HCEC 1CT (cell line): ENCODE results near the gene EDEM3.
"Not testable (repeated sequence)": the region's sequence is repeated elsewhere in the genome, so short reads cannot be mapped to it uniquely, and the experiment has no call there.

Experiments used
- DNase-seq: peaks from one replicate; pipeline ENCODE4 v3.0.0-alpha.2; 2017

EDEM3 gene

GRCh38 chr1:184754476-184755225 is at the start of gene EDEM3:
EDEM3 (minus strand) TSS chr1:184754858; CDS start chr1:184754646, 212 bp downstream.
- peak; percentile 100 for DNase-seq

GRCh38 chr1:184804220-184804619 is 49.6 kb upstream of the EDEM3 start:
- no peak for DNase-seq

GRCh38 chr1:184803180-184803492 is 48.5 kb upstream of the EDEM3 start:
- DNase-seq: peak; percentile 74

- no peak for DNase-seq
Measured at GRCh38 chr1:184802354-184803179, 47.9 kb upstream of the EDEM3 start.

- DNase-seq: peak; percentile 90
Measured at GRCh38 chr1:184801503-184801902, 46.8 kb upstream of the EDEM3 start.

GRCh38 chr1:184800876-184801275 is 46.2 kb upstream of the EDEM3 start:
- DNase-seq: no peak

- no peak for DNase-seq
Measured at GRCh38 chr1:184793967-184794366, 39.3 kb upstream of the EDEM3 start.

GRCh38 chr1:184792450-184792969 is 37.9 kb upstream of the EDEM3 start:
- peak; percentile 100 for DNase-seq

- DNase-seq: peak; percentile 44
Measured at GRCh38 chr1:184791550-184791900, 36.9 kb upstream of the EDEM3 start.

GRCh38 chr1:184790642-184791549 is 36.2 kb upstream of the EDEM3 start:
- DNase-seq: no peak

- DNase-seq: peak; percentile 26
Measured at GRCh38 chr1:184789884-184790283, 35.2 kb upstream of the EDEM3 start.

- DNase-seq: no peak
Measured at GRCh38 chr1:184788970-184789369, 34.3 kb upstream of the EDEM3 start.

- DNase-seq: no peak
Measured at GRCh38 chr1:184785529-184785928, 30.9 kb upstream of the EDEM3 start.

GRCh38 chr1:184783723-184784122 is 29.1 kb upstream of the EDEM3 start:
- not testable (repeated sequence) for DNase-seq

- DNase-seq: no peak
Measured at GRCh38 chr1:184781941-184782340, 27.3 kb upstream of the EDEM3 start.

- no peak for DNase-seq
Measured at GRCh38 chr1:184775885-184776284, 21.2 kb upstream of the EDEM3 start.

GRCh38 chr1:184775329-184775728 is 20.7 kb upstream of the EDEM3 start:
- DNase-seq: no peak

- no peak for DNase-seq
Measured at GRCh38 chr1:184773762-184774320, 19.2 kb upstream of the EDEM3 start.

GRCh38 chr1:184771190-184771691 is 16.6 kb upstream of the EDEM3 start:
- no peak for DNase-seq

- DNase-seq: no peak
Measured at GRCh38 chr1:184770181-184770979, 15.7 kb upstream of the EDEM3 start.

GRCh38 chr1:184769241-184769640 is 14.6 kb upstream of the EDEM3 start:
- DNase-seq: no peak

GRCh38 chr1:184768467-184768866 is 13.8 kb upstream of the EDEM3 start:
- DNase-seq: no peak
